K562 (cell line): ENCODE results near the gene POLK. TPM values are rescaled to one million over a fixed set of nuclear protein-coding genes. Genes with fewer than 3 reads are reported as not detected.

Experiments
- ATAC-seq: fragments of 200-7000 bp; cut with Tn5 transposase; 3 replicates; pipeline ENCODE4 v1.9.1; 2020; ENCODE audit warnings: moderate library complexity
- BruUV-seq: library from RNA; stranded (reverse); fragments of 400-500 nt; replicated peaks from 2 replicates; lab custom pipeline; 2021; lab: Mats Ljungman, UMichigan
- CTCF ChIA-PET: fragments of 300-600 bp; formaldehyde crosslinking; extraction: SDS; loops from one replicate; lab custom pipeline; 2021; ENCODE audit warnings: low intra/inter-chr PET ratio; lab: Yijun Ruan, JAX
- POLR2A ChIA-PET: fragments of 300-600, 350-650 bp; sonication (Branson Sonifier 250); formaldehyde crosslinking; extraction: SDS; loops from one replicate; lab custom pipeline; 2021; ENCODE audit warnings: antibody characterized with exemption, inconsistent platforms; lab: Yijun Ruan, JAX
- DNase-seq, 4 experiments: peaks; one replicate each; pipeline versions ENCODE4 v3.0.0 to v3.0.0-alpha.2; 2011 to 2018; ENCODE audit warnings: low spot score in 3 of 4, mixed read lengths in 3 of 4; ENCODE audit errors: extremely low read depth in 1 of 4
- FAIRE-seq: peaks from 2 replicates; lab custom pipeline; 2011; peaks lifted over from hg19 to GRCh38; lab: Jason Lieb, UNC
- H2AFZ ChIP-seq: 2 replicates; pipeline ENCODE4 v1.6.0; 2011; ENCODE audit warnings: low read depth, low read length, control low read depth, inconsistent platforms
- H3K27ac ChIP-seq: fragments of 200-600 bp; 3 replicates; pipeline ENCODE4 v1.8.0; 2011; ENCODE audit warnings: low read depth, mild to moderate bottlenecking, control low read depth, inconsistent platforms, low read length, moderate library complexity, mixed read lengths; ENCODE audit errors: extremely low read depth
- H3K27me3 ChIP-seq, 2 experiments: fragments of 300-600 bp in 1 of 2; 2 replicates in 1 of 2; 3 replicates in 1 of 2; pipeline versions ENCODE4 v1.6.0 to v1.8.0; 2011; ENCODE audit warnings: inconsistent platforms in 2 of 2, low read length in 2 of 2, mild to moderate bottlenecking in 1 of 2, mixed read lengths in 1 of 2, moderate library complexity in 1 of 2; ENCODE audit not compliant: control insufficient read depth in 2 of 2, insufficient read depth in 2 of 2
- H3K36me3 ChIP-seq: fragments of 300-600 bp; 3 replicates; pipeline ENCODE4 v1.8.0; 2011; ENCODE audit warnings: mild to moderate bottlenecking, low read length, inconsistent platforms; ENCODE audit not compliant: control insufficient read depth, insufficient read depth
- H3K4me1 ChIP-seq, 2 experiments: fragments of 200-600 bp in 1 of 2; replicated peaks in 1 of 2; 2 replicates in 1 of 2; 3 replicates in 1 of 2; pipeline versions ENCODE4 v1.5.1 to v1.8.0; 2011; ENCODE audit warnings: inconsistent platforms in 2 of 2, low read length in 2 of 2, mild to moderate bottlenecking in 1 of 2, mixed read lengths in 1 of 2, moderate library complexity in 1 of 2; ENCODE audit not compliant: control insufficient read depth in 2 of 2, insufficient read depth in 2 of 2
- H3K4me2 ChIP-seq: 2 replicates; pipeline ENCODE4 v1.6.1; 2011; ENCODE audit warnings: low read length, control low read depth, inconsistent platforms, mixed read lengths; ENCODE audit not compliant: insufficient read depth
- H3K4me3 ChIP-seq: fragments of 200-600 bp; sonication (generic), shearing (Covaris generic); 2 replicates; pipeline ENCODE4 v1.5.1; 2016; ENCODE audit warnings: control low read depth, inconsistent platforms
- H3K79me2 ChIP-seq: fragments of 200-600 bp; 3 replicates; pipeline ENCODE4 v1.8.0; 2011; ENCODE audit warnings: low read length, inconsistent platforms; ENCODE audit not compliant: control insufficient read depth, insufficient read depth
- H3K9ac ChIP-seq, 2 experiments: 2 replicates each; pipeline versions ENCODE4 v1.6.0 to v1.6.1; 2011; ENCODE audit warnings: low read depth in 2 of 2, low read length in 2 of 2, control low read depth in 1 of 2, inconsistent platforms in 1 of 2, mild to moderate bottlenecking in 1 of 2, mixed read lengths in 1 of 2; ENCODE audit not compliant: insufficient read depth in 1 of 2
- H3K9me1 ChIP-seq: one replicate; pipeline ENCODE4 v1.6.0; 2011; ENCODE audit warnings: inconsistent platforms, mild to moderate bottlenecking, low read length, moderate library complexity; ENCODE audit not compliant: control insufficient read depth, insufficient read depth
- H3K9me3 ChIP-seq: replicated peaks from 2 replicates; pipeline ENCODE4 v1.5.1; 2011; ENCODE audit warnings: low read depth, low read length, inconsistent platforms; ENCODE audit not compliant: control insufficient read depth, insufficient read depth
- H4K20me1 ChIP-seq: replicated peaks from 2 replicates; pipeline ENCODE4 v1.6.1; 2011; ENCODE audit warnings: low read length, inconsistent platforms, mixed read lengths; ENCODE audit not compliant: control insufficient read depth, insufficient read depth
- ARID2 ChIP-seq: fragments of 450-650 bp; IDR thresholded peaks from 2 replicates; pipeline ENCODE4 v1.6.1; 2017; ENCODE audit warnings: antibody characterized with exemption, mild to moderate bottlenecking
- LARP7 ChIP-seq: fragments of 450-650 bp; IDR thresholded peaks from 2 replicates; pipeline ENCODE4 v1.6.1; 2016
- NCOA4 ChIP-seq: fragments of 450-650 bp; IDR thresholded peaks from 2 replicates; pipeline ENCODE4 v1.6.1; 2018; ENCODE audit warnings: mild to moderate bottlenecking; ENCODE audit not compliant: partially characterized antibody
- NFYB ChIP-seq: IDR thresholded peaks from 2 replicates; pipeline ENCODE4 v1.6.1; 2011; ENCODE audit warnings: mild to moderate bottlenecking, moderate library complexity; ENCODE audit not compliant: insufficient read length; ENCODE audit errors: extremely low read depth
- WGBS: fragments of 100-300 bp; shearing (Covaris generic); methylation state at CpG from one replicate; pipeline ENCODE4 v1.1.6; 2016; ENCODE audit warnings: low coverage, mixed read lengths; ENCODE audit not compliant: insufficient coverage; ENCODE audit errors: missing lambda C conversion rate; 5-methylcytosine and 5-hydroxymethylcytosine counted together
- in situ Hi-C: fragments of 300-500 bp; cut with MboI; formaldehyde crosslinking; loops from 4 replicates; pipeline ENCODE4 v1.15.0; 2018; ENCODE audit warnings: inconsistent platforms, mixed read lengths
- intact Hi-C: fragments of 100-400 bp; cut with micrococcal nuclease; formaldehyde crosslinking; loops from 2 replicates; pipeline ENCODE4 v1.14.2; 2022
- polyA plus RNA-seq, 8 experiments: library from polyadenylated mRNA; depleted of rRNA in 4 of 8; stranded (reverse) in 5 of 8; unstranded in 3 of 8; fragments of >200 nt; fragmentation: Nextera tagmentation in 2 of 8; fragmentation: Illumina TruSeq in 1 of 8; extraction: Ambion mirVana in 2 of 8; extraction: Trizol in 1 of 8; gene quantifications; 2 replicates each; pipeline versions ENCODE4 v1.2.1 to v1.2.3, GENCODE V29; 2011 to 2014; ENCODE audit warnings: inconsistent platforms in 1 of 8, missing spikeins in 1 of 8
- total RNA-seq, 7 experiments: library from RNA; depleted of rRNA in 6 of 7; stranded (reverse); fragments of >200 nt in 6 of 7; fragmentation: Illumina TruSeq in 2 of 7; extraction: Trizol in 2 of 7; gene quantifications; 2 replicates each; pipeline versions ENCODE4 v1.2.1 to v1.2.3, GENCODE V29; 2011 to 2021; ENCODE audit warnings: low replicate concordance in 1 of 7
- TF ChIP-seq, protein P1 (sequence below), 2 experiments: fragments of 450-650 bp; IDR thresholded peaks; 2 replicates each; pipeline ENCODE4 v1.6.1; 2016
- TF ChIP-seq, protein P2 (sequence below), 2 experiments: IDR thresholded peaks in 1 of 2; conservative IDR thresholded peaks in 1 of 2; 2 replicates each; pipeline ENCODE4 v1.6.1; 2016; ENCODE audit warnings: low read depth in 2 of 2, mild to moderate bottlenecking in 1 of 2, missing compliant biosample characterization in 1 of 2, missing genetic modification characterization in 1 of 2, moderate library complexity in 1 of 2
- TF ChIP-seq, protein P3 (sequence below): IDR thresholded peaks from 2 replicates; pipeline ENCODE4 v1.6.1; 2016; ENCODE audit warnings: missing genetic modification characterization, missing compliant biosample characterization

POLK gene
- total and polyA plus RNA-seq, 9 of the 15 experiments (the other 6 are each of a cell fraction or from before 2014, with no cell fraction given), result 6.1 to 31.6 (median 16.5) TPM

DNA sequence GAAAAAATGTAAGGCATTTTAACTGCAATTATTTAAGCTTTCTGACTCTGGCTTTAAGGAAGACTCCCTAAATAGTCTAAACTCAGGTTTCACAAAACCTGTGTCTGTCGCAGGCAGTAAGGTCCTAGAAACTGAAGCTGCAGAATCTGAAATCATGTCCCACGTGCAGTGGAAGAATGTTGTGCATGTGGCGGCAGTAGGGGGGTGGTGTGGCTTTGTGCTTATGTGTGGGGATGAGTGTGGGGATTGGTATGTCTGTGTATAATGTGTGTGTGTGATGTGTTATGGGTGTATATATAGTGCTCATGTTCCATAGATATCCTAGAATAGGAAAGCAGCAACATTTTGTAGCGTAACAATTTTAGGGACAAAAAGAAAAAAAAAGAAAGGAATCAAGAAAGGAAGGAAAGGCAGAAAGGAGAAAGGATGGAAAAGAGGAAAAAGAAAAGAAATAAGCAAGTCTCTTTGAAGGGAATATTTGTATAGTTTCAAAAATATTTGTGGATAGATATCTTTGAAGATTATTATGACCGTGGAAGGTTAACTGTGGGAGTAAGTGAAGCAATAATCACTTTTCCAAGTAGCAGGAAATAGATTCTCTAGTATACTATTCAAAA lies 106.2 kb downstream of the POLK start:
- Histone ChIP-seq H3K79me2 (no peaks in the 10 kb centered on the region), H3K4me3 (no peak overlapping the region), H3K27ac (no peak overlapping the region), H4K20me1 (no peaks in the 10 kb centered on the region), H3K4me2 (no peak overlapping the region), H3K9me1 (no peaks in the 10 kb centered on the region), H3K4me1 (peaks cover 13 to 47% of the 10 kb centered on the region in 2 experiments), H2AFZ (no peak overlapping the region), H3K9me3 (no peaks in the 10 kb centered on the region), H3K27me3 (no peaks in the 10 kb centered on the region), H3K9ac (no peak overlapping the region), H3K36me3 (no peaks in the 10 kb centered on the region)
- ATAC-seq, result no peak
- ChIA-PET CTCF (no interaction called here), POLR2A (interaction anchor here (0.9 kb wide), 2 partner anchors 12 to 15 kb away, joined by 3 read pairs; no protein-coding TSS in a partner anchor)
- in situ Hi-C loops (no loop called here), intact Hi-C loops (loop anchor here (5.0 kb wide), 2 partner anchors 49 to 106 kb away; partner anchors contain the start of genes CERT1 and POLK)
- no peak for DNase-seq
- no TSS peak for BruUV-seq
- 60% methylated on average over 5 of the region's 5 CpGs for WGBS
- FAIRE-seq, result no peak
- TF ChIP-seq, protein P1, sequence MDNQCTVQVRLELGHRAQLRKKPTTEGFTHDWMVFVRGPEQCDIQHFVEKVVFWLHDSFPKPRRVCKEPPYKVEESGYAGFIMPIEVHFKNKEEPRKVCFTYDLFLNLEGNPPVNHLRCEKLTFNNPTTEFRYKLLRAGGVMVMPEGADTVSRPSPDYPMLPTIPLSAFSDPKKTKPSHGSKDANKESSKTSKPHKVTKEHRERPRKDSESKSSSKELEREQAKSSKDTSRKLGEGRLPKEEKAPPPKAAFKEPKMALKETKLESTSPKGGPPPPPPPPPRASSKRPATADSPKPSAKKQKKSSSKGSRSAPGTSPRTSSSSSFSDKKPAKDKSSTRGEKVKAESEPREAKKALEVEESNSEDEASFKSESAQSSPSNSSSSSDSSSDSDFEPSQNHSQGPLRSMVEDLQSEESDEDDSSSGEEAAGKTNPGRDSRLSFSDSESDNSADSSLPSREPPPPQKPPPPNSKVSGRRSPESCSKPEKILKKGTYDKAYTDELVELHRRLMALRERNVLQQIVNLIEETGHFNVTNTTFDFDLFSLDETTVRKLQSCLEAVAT (IDR thresholded peaks at IDR 0.05), result 0 out of 4 replicates have a peak, but pooled peaks of 1 of the 2 experiments have one; percentile 24
- TF ChIP-seq, protein P2, sequence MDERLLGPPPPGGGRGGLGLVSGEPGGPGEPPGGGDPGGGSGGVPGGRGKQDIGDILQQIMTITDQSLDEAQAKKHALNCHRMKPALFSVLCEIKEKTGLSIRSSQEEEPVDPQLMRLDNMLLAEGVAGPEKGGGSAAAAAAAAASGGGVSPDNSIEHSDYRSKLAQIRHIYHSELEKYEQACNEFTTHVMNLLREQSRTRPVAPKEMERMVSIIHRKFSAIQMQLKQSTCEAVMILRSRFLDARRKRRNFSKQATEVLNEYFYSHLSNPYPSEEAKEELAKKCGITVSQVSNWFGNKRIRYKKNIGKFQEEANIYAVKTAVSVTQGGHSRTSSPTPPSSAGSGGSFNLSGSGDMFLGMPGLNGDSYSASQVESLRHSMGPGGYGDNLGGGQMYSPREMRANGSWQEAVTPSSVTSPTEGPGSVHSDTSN (CRISPR knock-in tag; IDR thresholded peaks at IDR 0.05; ENCODE audit: low read depth), result no peak
- TF ChIP-seq, protein P2 (tag; conservative IDR thresholded peaks at IDR 0.05; ENCODE audit: low read depth), result no peak
- TF ChIP-seq LARP7, result 0 out of 2 replicates have a peak, but pooled peaks have one; percentile 50
- TF ChIP-seq NFYB, result no peak
- TF ChIP-seq ARID2, result 0 out of 2 replicates have a peak, but pooled peaks have one; percentile 12
- TF ChIP-seq NCOA4, result peak; percentile 20
- TF ChIP-seq, protein P3, sequence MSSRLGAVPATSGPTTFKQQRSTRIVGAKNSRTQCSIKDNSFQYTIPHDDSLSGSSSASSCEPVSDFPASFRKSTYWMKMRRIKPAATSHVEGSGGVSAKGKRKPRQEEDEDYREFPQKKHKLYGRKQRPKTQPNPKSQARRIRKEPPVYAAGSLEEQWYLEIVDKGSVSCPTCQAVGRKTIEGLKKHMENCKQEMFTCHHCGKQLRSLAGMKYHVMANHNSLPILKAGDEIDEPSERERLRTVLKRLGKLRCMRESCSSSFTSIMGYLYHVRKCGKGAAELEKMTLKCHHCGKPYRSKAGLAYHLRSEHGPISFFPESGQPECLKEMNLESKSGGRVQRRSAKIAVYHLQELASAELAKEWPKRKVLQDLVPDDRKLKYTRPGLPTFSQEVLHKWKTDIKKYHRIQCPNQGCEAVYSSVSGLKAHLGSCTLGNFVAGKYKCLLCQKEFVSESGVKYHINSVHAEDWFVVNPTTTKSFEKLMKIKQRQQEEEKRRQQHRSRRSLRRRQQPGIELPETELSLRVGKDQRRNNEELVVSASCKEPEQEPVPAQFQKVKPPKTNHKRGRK (tag), result peak; percentile 53
